Measurements from ENCODE around the gene SYNPO2. TPM values are rescaled to one million over a fixed set of nuclear protein-coding genes. Genes with fewer than 3 reads are reported as not detected.
A peak's percentile ranks its signal among the peaks of the same experiment; 100 is the strongest.
"Not testable (repeated sequence)": the region's sequence is repeated elsewhere in the genome, so short reads cannot be mapped to it uniquely, and the experiment has no call there.

The SYNPO2 gene
- total RNA-seq, 1 donor from 2014 or later = 0.09 TPM

GRCh38 chr4:118974758-118975157, 86.1 kb downstream of the SYNPO2 start:
- Histone ChIP-seq H4K20me1 (ENCODE audit: low read depth) (no peaks in the 10 kb centered on the region), H3K27ac (no peak overlapping the region), H3K27me3 (no peaks in the 10 kb centered on the region), H3F3A (ENCODE audit: low read depth) (no peaks in the 10 kb centered on the region), H3K9ac (no peak overlapping the region), H3K36me3 (no peaks in the 10 kb centered on the region), H3K4me2 (no peak overlapping the region), H2AFZ (replicated peaks) (no peak overlapping the region), H3K4me1 (no peaks in the 10 kb centered on the region), H3K79me2 (ENCODE audit: low read depth) (no peaks in the 10 kb centered on the region), H3K4me3 (no peak overlapping the region), H3K9me3 (ENCODE audit: low read depth) (no peaks in the 10 kb centered on the region)
- Mint-ChIP-seq H3K27ac (no peak overlapping the region), H3K4me1 (no peaks in the 10 kb centered on the region), H3K4me3 (no peak overlapping the region), H3K27me3 (ENCODE audit: insufficient read depth, low read depth) (peaks cover 2% of the 10 kb centered on the region), H3K36me3 (no peaks in the 10 kb centered on the region), H3K9me3 (no peaks in the 10 kb centered on the region)
- TF ChIP-seq EZH2phosphoT487 (IDR thresholded peaks at IDR 0.05) (no peak), EZH2 (IDR thresholded peaks at IDR 0.05) (no peak)
- TF ChIP-seq, protein P1, sequence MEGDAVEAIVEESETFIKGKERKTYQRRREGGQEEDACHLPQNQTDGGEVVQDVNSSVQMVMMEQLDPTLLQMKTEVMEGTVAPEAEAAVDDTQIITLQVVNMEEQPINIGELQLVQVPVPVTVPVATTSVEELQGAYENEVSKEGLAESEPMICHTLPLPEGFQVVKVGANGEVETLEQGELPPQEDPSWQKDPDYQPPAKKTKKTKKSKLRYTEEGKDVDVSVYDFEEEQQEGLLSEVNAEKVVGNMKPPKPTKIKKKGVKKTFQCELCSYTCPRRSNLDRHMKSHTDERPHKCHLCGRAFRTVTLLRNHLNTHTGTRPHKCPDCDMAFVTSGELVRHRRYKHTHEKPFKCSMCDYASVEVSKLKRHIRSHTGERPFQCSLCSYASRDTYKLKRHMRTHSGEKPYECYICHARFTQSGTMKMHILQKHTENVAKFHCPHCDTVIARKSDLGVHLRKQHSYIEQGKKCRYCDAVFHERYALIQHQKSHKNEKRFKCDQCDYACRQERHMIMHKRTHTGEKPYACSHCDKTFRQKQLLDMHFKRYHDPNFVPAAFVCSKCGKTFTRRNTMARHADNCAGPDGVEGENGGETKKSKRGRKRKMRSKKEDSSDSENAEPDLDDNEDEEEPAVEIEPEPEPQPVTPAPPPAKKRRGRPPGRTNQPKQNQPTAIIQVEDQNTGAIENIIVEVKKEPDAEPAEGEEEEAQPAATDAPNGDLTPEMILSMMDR (IDR thresholded peaks at IDR 0.05) = no peak
- DNase-seq (ENCODE audit: low spot score) = no peak

- Mint-ChIP-seq H3K4me3 (no peak overlapping the region), H3K27ac (peak overlapping the region; percentile 88), H3K36me3 (no peaks in the 10 kb centered on the region), H3K9me3 (no peaks in the 10 kb centered on the region), H3K4me1 (no peaks in the 10 kb centered on the region), H3K27me3 (ENCODE audit: insufficient read depth, low read depth) (peaks cover 2% of the 10 kb centered on the region)
- DNase-seq (ENCODE audit: low spot score) = no peak
- no peaks in the 10 kb centered on the region for H4K20me1 ChIP-seq (ENCODE audit: low read depth)
- H3K9ac ChIP-seq = no peak overlapping the region
- no peaks in the 10 kb centered on the region for H3K79me2 ChIP-seq (ENCODE audit: low read depth)
- H3F3A ChIP-seq (ENCODE audit: low read depth) = no peaks in the 10 kb centered on the region
- no peak overlapping the region for H2AFZ ChIP-seq (replicated peaks)
- no peaks in the 10 kb centered on the region for H3K36me3 ChIP-seq
- no peak overlapping the region for H3K4me3 ChIP-seq
- no peaks in the 10 kb centered on the region for H3K9me3 ChIP-seq (ENCODE audit: low read depth)
- no peak overlapping the region for H3K27ac ChIP-seq
- TF ChIP-seq, protein P1 (IDR thresholded peaks at IDR 0.05) = no peak
- no peak for TF ChIP-seq EZH2phosphoT487 (IDR thresholded peaks at IDR 0.05)
- TF ChIP-seq EZH2 (IDR thresholded peaks at IDR 0.05) = no peak
- no peaks in the 10 kb centered on the region for H3K27me3 ChIP-seq
- no peaks in the 10 kb centered on the region for H3K4me1 ChIP-seq
- no peak overlapping the region for H3K4me2 ChIP-seq
Observed at GRCh38 chr4:118975449-118976192, 87.0 kb downstream of the SYNPO2 start.

DNA sequence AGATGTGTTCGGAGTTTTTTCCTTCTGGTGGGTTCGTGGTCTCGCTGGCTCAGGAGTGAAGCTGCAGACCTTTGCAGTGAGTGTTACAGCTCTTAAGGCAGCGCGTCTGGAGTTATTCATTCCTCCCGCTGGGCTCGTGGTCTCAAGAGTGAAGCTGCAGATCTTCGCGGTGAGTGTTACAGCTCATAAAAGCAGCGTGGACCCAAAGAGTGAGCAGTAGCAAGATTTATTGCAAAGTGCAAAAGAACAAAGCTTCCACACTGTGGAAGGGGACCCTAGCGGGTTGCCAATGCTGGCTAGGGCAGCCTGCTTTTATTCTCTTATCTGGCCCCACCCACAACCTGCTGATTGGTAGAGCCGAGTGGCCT, 87.5 kb downstream of the SYNPO2 start:
- H4K20me1 ChIP-seq (ENCODE audit: low read depth); H3K27me3 Mint-ChIP-seq (ENCODE audit: insufficient read depth, low read depth); H3K27ac ChIP-seq; H3F3A ChIP-seq (ENCODE audit: low read depth); H3K4me2 ChIP-seq; DNase-seq (ENCODE audit: low spot score); H3K9ac ChIP-seq; H3K36me3 ChIP-seq; H3K4me1 Mint-ChIP-seq; H3K36me3 Mint-ChIP-seq; H2AFZ ChIP-seq (replicated peaks); H3K9me3 Mint-ChIP-seq; H3K4me1 ChIP-seq; H3K79me2 ChIP-seq (ENCODE audit: low read depth); H3K4me3 Mint-ChIP-seq; H3K9me3 ChIP-seq (ENCODE audit: low read depth); H3K4me3 ChIP-seq; H3K27me3 ChIP-seq: not testable (repeated sequence)
- H3K27ac Mint-ChIP-seq = peak overlapping the region; percentile 88

GRCh38 chr4:118977100-118977499, 88.4 kb downstream of the SYNPO2 start:
- not testable (repeated sequence) for H3K4me1 Mint-ChIP-seq; H3K4me3 ChIP-seq; H3K9me3 Mint-ChIP-seq; H3K79me2 ChIP-seq (ENCODE audit: low read depth); H4K20me1 ChIP-seq (ENCODE audit: low read depth); H3K4me3 Mint-ChIP-seq; H2AFZ ChIP-seq (replicated peaks); H3K4me2 ChIP-seq; H3K27ac ChIP-seq; H3K27me3 ChIP-seq; DNase-seq (ENCODE audit: low spot score); H3F3A ChIP-seq (ENCODE audit: low read depth); H3K4me1 ChIP-seq; H3K9ac ChIP-seq; H3K27me3 Mint-ChIP-seq (ENCODE audit: insufficient read depth, low read depth); H3K27ac Mint-ChIP-seq; H3K36me3 Mint-ChIP-seq; H3K9me3 ChIP-seq (ENCODE audit: low read depth); H3K36me3 ChIP-seq
